Caco-2 (cell line): ENCODE results near the gene RELCH. TPM values are rescaled to one million over a fixed set of nuclear protein-coding genes. Genes with fewer than 3 reads are reported as not detected.

Experiments
- BruUV-seq: library from RNA; stranded (reverse); fragments of 400-500 nt; replicated peaks from 2 replicates; lab custom pipeline; 2021; lab: Mats Ljungman, UMichigan
- CTCF ChIA-PET: fragments of 300-600 bp; sonication (Branson Sonifier 250); formaldehyde crosslinking; loops from one replicate; lab custom pipeline; 2022; ENCODE audit warnings: antibody characterized with exemption; lab: Charles Lee
- POLR2A ChIA-PET: fragments of 300-600 bp; sonication (Branson Sonifier 250); formaldehyde crosslinking; loops from one replicate; lab custom pipeline; 2022; ENCODE audit warnings: antibody characterized with exemption; lab: Charles Lee
- DNase-seq, 2 experiments: peaks; one replicate each; pipeline versions ENCODE4 v3.0.0 to v3.0.0-alpha.2; 2020 to 2022
- H3K27me3 ChIP-seq: replicated peaks from 2 replicates; pipeline ENCODE4 v1.6.0; 2011; ENCODE audit warnings: low read length; ENCODE audit not compliant: control insufficient read depth, insufficient read depth
- H3K36me3 ChIP-seq: 2 replicates; pipeline ENCODE4 v1.5.1; 2011; ENCODE audit warnings: low read length; ENCODE audit not compliant: control insufficient read depth, insufficient read depth
- H3K4me1 ChIP-seq: fragments of 250-450 bp; sonication (Bioruptor Pico); 2 replicates; pipeline ENCODE4 v1.5.1; 2020; ENCODE audit warnings: mild to moderate bottlenecking
- H3K4me3 ChIP-seq: 2 replicates; pipeline ENCODE4 v1.5.1; 2011; ENCODE audit warnings: low read depth, mild to moderate bottlenecking, control low read depth, low read length
- H3K9me3 ChIP-seq: fragments of 250-450 bp; sonication (Bioruptor Pico); 2 replicates; pipeline ENCODE4 v1.5.1; 2020; ENCODE audit warnings: mild to moderate bottlenecking, moderate library complexity
- H3K27ac Mint-ChIP-seq: one replicate; pipeline ENCODE4 v1.8.0; 2022; ENCODE audit warnings: mixed read lengths; ENCODE audit not compliant: unreplicated experiment
- H3K27me3 Mint-ChIP-seq: one replicate; pipeline ENCODE4 v1.8.0; 2022; ENCODE audit warnings: mixed read lengths; ENCODE audit not compliant: insufficient read depth, unreplicated experiment
- H3K36me3 Mint-ChIP-seq: one replicate; pipeline ENCODE4 v1.8.0; 2022; ENCODE audit warnings: mild to moderate bottlenecking, mixed read lengths; ENCODE audit not compliant: insufficient read depth, unreplicated experiment
- H3K4me1 Mint-ChIP-seq: one replicate; pipeline ENCODE4 v1.8.0; 2022; ENCODE audit warnings: low read depth, mixed read lengths; ENCODE audit not compliant: unreplicated experiment
- H3K4me3 Mint-ChIP-seq: one replicate; pipeline ENCODE4 v1.8.0; 2022; ENCODE audit warnings: mild to moderate bottlenecking, moderate library complexity, mixed read lengths; ENCODE audit not compliant: unreplicated experiment
- H3K9me3 Mint-ChIP-seq: one replicate; pipeline ENCODE4 v1.8.0; 2022; ENCODE audit warnings: mixed read lengths; ENCODE audit not compliant: unreplicated experiment
- CTCF ChIP-seq, 2 experiments: fragments of 200-600 bp in 1 of 2; IDR thresholded peaks; 1 replicate in 1 of 2; 2 replicates in 1 of 2; pipeline versions ENCODE4 v1.5.1 to v1.8.0; 2011 to 2022; ENCODE audit warnings: antibody characterized with exemption in 1 of 2, control low read depth in 1 of 2, inconsistent platforms in 1 of 2, low read depth in 1 of 2, low read length in 1 of 2, mild to moderate bottlenecking in 1 of 2, moderate library complexity in 1 of 2; ENCODE audit not compliant: insufficient read depth in 1 of 2, severe bottlenecking in 1 of 2, unreplicated experiment in 1 of 2
- intact Hi-C: fragments of 100-400 bp; cut with micrococcal nuclease; formaldehyde crosslinking; loops from one replicate; pipeline ENCODE4 v1.10.0; 2022; ENCODE audit not compliant: unreplicated experiment
- total RNA-seq: library from RNA; stranded (reverse); gene quantifications from 2 replicates; pipeline ENCODE4 v1.2.3, GENCODE V29; 2022

Gene RELCH
- total RNA-seq, 1 experiment from 2014 or later: 16.8 TPM

- Mint-ChIP-seq H3K4me1 (peaks cover 5% of the 10 kb centered on the region), H3K36me3 (peaks cover 5% of the 10 kb centered on the region), H3K9me3 (peaks cover 10% of the 10 kb centered on the region), H3K27ac (no peak overlapping the region), H3K4me3 (no peak overlapping the region), H3K27me3 (no peaks in the 10 kb centered on the region)
- POLR2A ChIA-PET: no interaction called here
- Histone ChIP-seq H3K4me1 (no peaks in the 10 kb centered on the region), H3K36me3 (no peaks in the 10 kb centered on the region), H3K27me3 (no peaks in the 10 kb centered on the region), H3K4me3 (no peak overlapping the region), H3K9me3 (no peaks in the 10 kb centered on the region)
- CTCF ChIA-PET: no interaction called here
- intact Hi-C loops: no loop called here
- TF ChIP-seq CTCF (IDR thresholded peaks at IDR 0.05; ENCODE audit: insufficient read depth in 1 of 2, low read depth in 1 of 2, low read length in 1 of 2, severe bottlenecking in 1 of 2, unreplicated experiment in 1 of 2): no peak
- BruUV-seq: no TSS peak
- no peak for DNase-seq
These were observed 22.0 kb downstream of the RELCH start for GRCh38 chr18:62209046-62209445.

- DNase-seq: no peak
- no peak overlapping the region for H3K27ac Mint-ChIP-seq
- no peak overlapping the region for H3K4me3 Mint-ChIP-seq
- H3K9me3 Mint-ChIP-seq: peaks cover 10% of the 10 kb centered on the region
- H3K36me3 ChIP-seq: no peaks in the 10 kb centered on the region
- peaks cover 5% of the 10 kb centered on the region for H3K36me3 Mint-ChIP-seq
- no TSS peak for BruUV-seq
- ChIA-PET POLR2A (no interaction called here), CTCF (no interaction called here)
- no peaks in the 10 kb centered on the region for H3K27me3 ChIP-seq
- H3K4me3 ChIP-seq: no peak overlapping the region
- no peaks in the 10 kb centered on the region for H3K4me1 ChIP-seq
- no peaks in the 10 kb centered on the region for H3K9me3 ChIP-seq
- intact Hi-C loops: no loop called here
- no peaks in the 10 kb centered on the region for H3K27me3 Mint-ChIP-seq
- no peak for TF ChIP-seq CTCF (IDR thresholded peaks at IDR 0.05; ENCODE audit: insufficient read depth in 1 of 2, low read depth in 1 of 2, low read length in 1 of 2, severe bottlenecking in 1 of 2, unreplicated experiment in 1 of 2)
- H3K4me1 Mint-ChIP-seq: peaks cover 5% of the 10 kb centered on the region
These were observed 23.1 kb downstream of the RELCH start for GRCh38 chr18:62210138-62210537.

GRCh38 chr18:62211325-62211828 is 24.3 kb downstream of the RELCH start:
- no peaks in the 10 kb centered on the region for H3K4me1 ChIP-seq
- intact Hi-C loops: no loop called here
- no peak for TF ChIP-seq CTCF (IDR thresholded peaks at IDR 0.05; ENCODE audit: insufficient read depth in 1 of 2, low read depth in 1 of 2, low read length in 1 of 2, severe bottlenecking in 1 of 2, unreplicated experiment in 1 of 2)
- peaks cover 5% of the 10 kb centered on the region for H3K36me3 Mint-ChIP-seq
- H3K4me3 ChIP-seq: no peak overlapping the region
- peaks cover 5% of the 10 kb centered on the region for H3K4me1 Mint-ChIP-seq
- H3K9me3 Mint-ChIP-seq: peaks cover 10% of the 10 kb centered on the region
- no peak overlapping the region for H3K4me3 Mint-ChIP-seq
- H3K27me3 Mint-ChIP-seq: no peaks in the 10 kb centered on the region
- H3K36me3 ChIP-seq: no peaks in the 10 kb centered on the region
- H3K9me3 ChIP-seq: no peaks in the 10 kb centered on the region
- H3K27ac Mint-ChIP-seq: no peak overlapping the region
- CTCF ChIA-PET: no interaction called here
- no TSS peak for BruUV-seq
- POLR2A ChIA-PET: no interaction called here
- DNase-seq: no peak
- no peaks in the 10 kb centered on the region for H3K27me3 ChIP-seq
